OCI-LY3 (cell line): ENCODE results near the gene ARSI.

Experiments used
- CTCF ChIP-seq: fragments of 200-600, 300-600 bp; sonication (generic); IDR thresholded peaks from 2 replicates; pipeline ENCODE4 v1.5.1; 2014; ENCODE audit warnings: antibody characterized with exemption, low read length, low read depth
- EZH2phosphoT487 ChIP-seq: fragments of 200-600 bp; shearing (Covaris generic); IDR thresholded peaks from 2 replicates; pipeline ENCODE4 v1.6.1; 2018; ENCODE audit warnings: antibody characterized with exemption, mixed run types, low read depth

DNA sequence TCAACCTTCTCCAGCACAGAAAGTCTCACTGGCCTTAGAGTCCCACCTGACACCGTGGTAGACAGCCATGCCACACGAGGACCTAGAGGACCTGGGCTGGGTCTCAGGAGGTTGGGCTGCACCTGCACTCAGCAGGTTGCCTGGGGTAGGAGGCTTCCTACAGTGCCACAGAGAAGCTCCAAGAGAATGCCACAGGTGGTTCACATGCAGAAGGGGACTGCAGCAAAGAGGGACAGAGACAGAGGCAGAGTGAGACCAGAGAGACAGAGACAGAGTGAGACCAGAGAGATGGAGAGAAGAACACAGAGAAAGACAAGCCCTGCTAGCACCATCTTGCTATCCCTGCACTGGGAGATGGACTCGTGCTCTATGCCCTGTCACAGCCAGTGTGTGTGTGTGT, 18.8 kb downstream of the ARSI start:
- TF ChIP-seq CTCF (no peak), EZH2phosphoT487 (no peak)
